K562 (cell line): ENCODE measurements around the gene TARBP2. TPM values are rescaled to one million over a fixed set of nuclear protein-coding genes. Genes with fewer than 3 reads are reported as not detected.

Experiments
- CREM ChIP-seq: IDR thresholded peaks from 2 replicates; pipeline ENCODE4 v1.6.1; 2014; ENCODE audit warnings: antibody characterized with exemption, low read depth
- DMBX1 ChIP-seq: fragments of 250-450 bp; sonication (Bioruptor Pico); IDR thresholded peaks from 2 replicates; pipeline ENCODE4 v1.8.0; 2022; ENCODE audit warnings: inconsistent platforms, mild to moderate bottlenecking, moderate library complexity, borderline replicate concordance
- HNRNPK ChIP-seq: fragments of 200-400 bp; formaldehyde crosslinking; IDR thresholded peaks from one replicate; pipeline ENCODE4 v1.6.1; 2018; ENCODE audit warnings: mild to moderate bottlenecking, low read depth, low read length; ENCODE audit not compliant: poor library complexity, severe bottlenecking
- KLF10 ChIP-seq: fragments of 250-450 bp; sonication (Bioruptor Pico); IDR thresholded peaks from 2 replicates; pipeline ENCODE4 v1.6.1; 2021; ENCODE audit warnings: matching md5 sums
- NFATC3 ChIP-seq: fragments of 450-650 bp; IDR thresholded peaks from 2 replicates; pipeline ENCODE4 v1.6.1; 2017; ENCODE audit warnings: mild to moderate bottlenecking
- NFRKB ChIP-seq: fragments of 450-650 bp; IDR thresholded peaks from 2 replicates; pipeline ENCODE4 v1.6.1; 2016; ENCODE audit warnings: low read depth
- SIX5 ChIP-seq, 2 experiments: IDR thresholded peaks; 2 replicates each; pipeline ENCODE4 v1.6.1; 2011; ENCODE audit warnings: low read length in 2 of 2, borderline replicate concordance in 1 of 2, low read depth in 1 of 2, mild to moderate bottlenecking in 1 of 2, moderate library complexity in 1 of 2; ENCODE audit not compliant: insufficient read depth in 1 of 2
- SMC3 ChIP-seq: conservative IDR thresholded peaks from 2 replicates; pipeline ENCODE4 v1.6.1; 2011; ENCODE audit warnings: low read depth, low read length, improper control_type of control experiment; ENCODE audit not compliant: insufficient read depth
- TAL1 ChIP-seq: fragments of 450-650 bp; IDR thresholded peaks from 2 replicates; pipeline ENCODE4 v1.6.1; 2016; ENCODE audit warnings: mild to moderate bottlenecking
- TSC22D4 ChIP-seq: fragments of 450-650 bp; IDR thresholded peaks from 2 replicates; pipeline ENCODE4 v1.6.1; 2016; ENCODE audit warnings: missing genetic modification characterization, missing biosample characterization, control low read depth
- ZBTB1 ChIP-seq: sonication (generic); formaldehyde crosslinking; IDR thresholded peaks from 2 replicates; pipeline ENCODE4 v1.8.1; 2023; ENCODE audit warnings: missing genetic modification reagents, low read depth, mild to moderate bottlenecking, borderline replicate concordance
- ZNF174 ChIP-seq: fragments of 250-450 bp; sonication (Bioruptor Pico); IDR thresholded peaks from 2 replicates; pipeline ENCODE4 v1.4.0; 2020; ENCODE audit warnings: mild to moderate bottlenecking
- ZNF232 ChIP-seq: sonication (generic); formaldehyde crosslinking; IDR thresholded peaks from 2 replicates; pipeline ENCODE4 v1.8.0; 2022; ENCODE audit warnings: mild to moderate bottlenecking, missing genetic modification reagents
- ZNF57 ChIP-seq: fragments of 450-650 bp; formaldehyde crosslinking; IDR thresholded peaks from 2 replicates; pipeline ENCODE4 v1.4.0; 2020; ENCODE audit warnings: mild to moderate bottlenecking, moderate library complexity
- ZNF589 ChIP-seq: fragments of 200-800 bp; sonication (Bioruptor generic); IDR thresholded peaks from 2 replicates; pipeline ENCODE4 v1.6.1; 2016; ENCODE audit warnings: low read depth, missing genetic modification characterization, missing compliant biosample characterization
- ZNF699 ChIP-seq: fragments of 250-450 bp; sonication (Bioruptor Pico); IDR thresholded peaks from 2 replicates; pipeline ENCODE4 v1.8.0; 2021; ENCODE audit warnings: mild to moderate bottlenecking, moderate library complexity; ENCODE audit not compliant: insufficient replicate concordance
- ZNF764 ChIP-seq: fragments of 250-450 bp; sonication (Bioruptor Pico); IDR thresholded peaks from 2 replicates; pipeline ENCODE4 v1.4.0; 2020; ENCODE audit warnings: low read depth, mild to moderate bottlenecking, moderate library complexity
- ZNF778 ChIP-seq: fragments of 450-650 bp; formaldehyde crosslinking; IDR thresholded peaks from 2 replicates; pipeline ENCODE4 v1.4.0; 2020; ENCODE audit warnings: mild to moderate bottlenecking, moderate library complexity
- polyA plus RNA-seq, 8 experiments: library from polyadenylated mRNA; depleted of rRNA in 4 of 8; stranded (reverse) in 5 of 8; unstranded in 3 of 8; fragments of >200 nt; fragmentation: Nextera tagmentation in 2 of 8; fragmentation: Illumina TruSeq in 1 of 8; extraction: Ambion mirVana in 2 of 8; extraction: Trizol in 1 of 8; gene quantifications; 2 replicates each; pipeline versions ENCODE4 v1.2.1 to v1.2.3, GENCODE V29; 2011 to 2014; ENCODE audit warnings: inconsistent platforms in 1 of 8, missing spikeins in 1 of 8
- total RNA-seq, 7 experiments: library from RNA; depleted of rRNA in 6 of 7; stranded (reverse); fragments of >200 nt in 6 of 7; fragmentation: Illumina TruSeq in 2 of 7; extraction: Trizol in 2 of 7; gene quantifications; 2 replicates each; pipeline versions ENCODE4 v1.2.1 to v1.2.3, GENCODE V29; 2011 to 2021; ENCODE audit warnings: low replicate concordance in 1 of 7
- TF ChIP-seq, protein P1 (sequence below): fragments of 450-650 bp; formaldehyde crosslinking; IDR thresholded peaks from 2 replicates; pipeline ENCODE4 v1.4.0; 2022; ENCODE audit warnings: mild to moderate bottlenecking, moderate library complexity
- TF ChIP-seq, protein P2 (sequence below): fragments of 450-650 bp; IDR thresholded peaks from 2 replicates; pipeline ENCODE4 v1.6.1; 2014; ENCODE audit warnings: low read depth, mild to moderate bottlenecking, moderate library complexity, borderline replicate concordance
- TF ChIP-seq, protein P3 (sequence below): fragments of 250-450 bp; sonication (Bioruptor Pico); IDR thresholded peaks from 2 replicates; pipeline ENCODE4 v1.5.0; 2021; ENCODE audit warnings: mild to moderate bottlenecking, borderline replicate concordance
- TF ChIP-seq, protein P4 (sequence below): IDR thresholded peaks from 2 replicates; pipeline ENCODE4 v1.6.1; 2011; ENCODE audit not compliant: insufficient read length; ENCODE audit errors: extremely low read depth
- TF ChIP-seq, protein P5 (sequence below): fragments of 250-450 bp; sonication (Bioruptor Pico); IDR thresholded peaks from 2 replicates; pipeline ENCODE4 v1.5.0; 2021

TARBP2 gene
- total and polyA plus RNA-seq, 9 of the 15 experiments (the other 6 are each of a cell fraction or from before 2014, with no cell fraction given), result 5.6 to 69.0 (median 44.6) TPM

DNA sequence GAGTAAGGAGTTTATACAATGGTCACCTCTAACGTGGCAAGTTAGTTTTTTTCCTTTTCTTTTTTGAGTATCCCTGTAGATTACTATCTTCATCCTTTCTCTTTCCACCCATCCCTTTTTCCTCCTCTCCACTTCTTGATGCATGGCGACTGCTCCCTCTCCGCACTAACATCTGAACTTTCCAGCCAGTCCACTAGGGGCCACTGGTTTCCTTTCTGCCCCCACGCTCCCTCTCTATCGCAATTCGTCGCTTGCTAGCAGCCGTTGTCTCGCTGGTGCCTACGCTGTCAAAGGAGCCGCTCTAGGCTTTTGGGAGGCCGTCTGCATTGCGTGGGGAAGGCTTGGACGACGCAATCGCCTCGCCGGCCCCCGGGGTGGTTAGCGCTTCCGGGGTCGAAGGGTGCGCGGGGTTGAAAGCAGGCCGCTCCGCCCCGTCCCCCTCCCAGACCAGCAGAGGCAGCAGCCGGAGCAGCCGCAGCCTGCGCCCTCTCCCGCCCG, 49.4 kb upstream of the TARBP2 start, which contains the start of gene PCBP2 (continued):
- TF ChIP-seq NFATC3 (no peak), ZNF57 (CRISPR knock-in tag) (no peak), ZNF699 (no peak), DMBX1 (no peak), SMC3 (0 out of 2 replicates have a peak, but pooled peaks have one; percentile 54), ZNF764 (no peak), ZNF778 (no peak), ZBTB1 (CRISPR knock-in tag) (no peak), KLF10 (CRISPR knock-in tag) (no peak), CREM (peak; percentile 98), ZNF232 (CRISPR knock-in tag) (no peak), TSC22D4 (tag) (no peak), SIX5 (IDR thresholded peaks at IDR 0.05; ENCODE audit: borderline replicate concordance in 1 of 2, insufficient read depth in 1 of 2, low read depth in 1 of 2, low read length in 2 of 2) (peak; percentile 49 to 58; a peak in 3 of 4 replicates), HNRNPK (no peak), TAL1 (peak; percentile 23), ZNF174 (CRISPR knock-in tag) (no peak), NFRKB (peak; percentile 62), ZNF589 (CRISPR knock-in tag) (no peak)
- TF ChIP-seq, protein P1, sequence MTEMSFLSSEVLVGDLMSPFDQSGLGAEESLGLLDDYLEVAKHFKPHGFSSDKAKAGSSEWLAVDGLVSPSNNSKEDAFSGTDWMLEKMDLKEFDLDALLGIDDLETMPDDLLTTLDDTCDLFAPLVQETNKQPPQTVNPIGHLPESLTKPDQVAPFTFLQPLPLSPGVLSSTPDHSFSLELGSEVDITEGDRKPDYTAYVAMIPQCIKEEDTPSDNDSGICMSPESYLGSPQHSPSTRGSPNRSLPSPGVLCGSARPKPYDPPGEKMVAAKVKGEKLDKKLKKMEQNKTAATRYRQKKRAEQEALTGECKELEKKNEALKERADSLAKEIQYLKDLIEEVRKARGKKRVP (CRISPR knock-in tag), result peak; percentile 83
- TF ChIP-seq, protein P2, sequence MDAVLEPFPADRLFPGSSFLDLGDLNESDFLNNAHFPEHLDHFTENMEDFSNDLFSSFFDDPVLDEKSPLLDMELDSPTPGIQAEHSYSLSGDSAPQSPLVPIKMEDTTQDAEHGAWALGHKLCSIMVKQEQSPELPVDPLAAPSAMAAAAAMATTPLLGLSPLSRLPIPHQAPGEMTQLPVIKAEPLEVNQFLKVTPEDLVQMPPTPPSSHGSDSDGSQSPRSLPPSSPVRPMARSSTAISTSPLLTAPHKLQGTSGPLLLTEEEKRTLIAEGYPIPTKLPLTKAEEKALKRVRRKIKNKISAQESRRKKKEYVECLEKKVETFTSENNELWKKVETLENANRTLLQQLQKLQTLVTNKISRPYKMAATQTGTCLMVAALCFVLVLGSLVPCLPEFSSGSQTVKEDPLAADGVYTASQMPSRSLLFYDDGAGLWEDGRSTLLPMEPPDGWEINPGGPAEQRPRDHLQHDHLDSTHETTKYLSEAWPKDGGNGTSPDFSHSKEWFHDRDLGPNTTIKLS, result peak; percentile 97
- TF ChIP-seq, protein P3, sequence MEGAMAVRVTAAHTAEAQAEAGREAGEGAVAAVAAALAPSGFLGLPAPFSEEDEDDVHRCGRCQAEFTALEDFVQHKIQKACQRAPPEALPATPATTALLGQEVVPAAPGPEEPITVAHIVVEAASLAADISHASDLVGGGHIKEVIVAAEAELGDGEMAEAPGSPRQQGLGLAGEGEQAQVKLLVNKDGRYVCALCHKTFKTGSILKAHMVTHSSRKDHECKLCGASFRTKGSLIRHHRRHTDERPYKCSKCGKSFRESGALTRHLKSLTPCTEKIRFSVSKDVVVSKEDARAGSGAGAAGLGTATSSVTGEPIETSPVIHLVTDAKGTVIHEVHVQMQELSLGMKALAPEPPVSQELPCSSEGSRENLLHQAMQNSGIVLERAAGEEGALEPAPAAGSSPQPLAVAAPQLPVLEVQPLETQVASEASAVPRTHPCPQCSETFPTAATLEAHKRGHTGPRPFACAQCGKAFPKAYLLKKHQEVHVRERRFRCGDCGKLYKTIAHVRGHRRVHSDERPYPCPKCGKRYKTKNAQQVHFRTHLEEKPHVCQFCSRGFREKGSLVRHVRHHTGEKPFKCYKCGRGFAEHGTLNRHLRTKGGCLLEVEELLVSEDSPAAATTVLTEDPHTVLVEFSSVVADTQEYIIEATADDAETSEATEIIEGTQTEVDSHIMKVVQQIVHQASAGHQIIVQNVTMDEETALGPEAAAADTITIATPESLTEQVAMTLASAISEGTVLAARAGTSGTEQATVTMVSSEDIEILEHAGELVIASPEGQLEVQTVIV (CRISPR knock-in tag), result no peak
- TF ChIP-seq, protein P4, sequence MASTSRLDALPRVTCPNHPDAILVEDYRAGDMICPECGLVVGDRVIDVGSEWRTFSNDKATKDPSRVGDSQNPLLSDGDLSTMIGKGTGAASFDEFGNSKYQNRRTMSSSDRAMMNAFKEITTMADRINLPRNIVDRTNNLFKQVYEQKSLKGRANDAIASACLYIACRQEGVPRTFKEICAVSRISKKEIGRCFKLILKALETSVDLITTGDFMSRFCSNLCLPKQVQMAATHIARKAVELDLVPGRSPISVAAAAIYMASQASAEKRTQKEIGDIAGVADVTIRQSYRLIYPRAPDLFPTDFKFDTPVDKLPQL, result peak; percentile 47
- TF ChIP-seq, protein P5, sequence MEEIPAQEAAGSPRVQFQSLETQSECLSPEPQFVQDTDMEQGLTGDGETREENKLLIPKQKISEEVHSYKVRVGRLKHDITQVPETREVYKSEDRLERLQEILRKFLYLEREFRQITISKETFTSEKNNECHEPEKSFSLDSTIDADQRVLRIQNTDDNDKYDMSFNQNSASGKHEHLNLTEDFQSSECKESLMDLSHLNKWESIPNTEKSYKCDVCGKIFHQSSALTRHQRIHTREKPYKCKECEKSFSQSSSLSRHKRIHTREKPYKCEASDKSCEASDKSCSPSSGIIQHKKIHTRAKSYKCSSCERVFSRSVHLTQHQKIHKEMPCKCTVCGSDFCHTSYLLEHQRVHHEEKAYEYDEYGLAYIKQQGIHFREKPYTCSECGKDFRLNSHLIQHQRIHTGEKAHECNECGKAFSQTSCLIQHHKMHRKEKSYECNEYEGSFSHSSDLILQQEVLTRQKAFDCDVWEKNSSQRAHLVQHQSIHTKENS (CRISPR knock-in tag), result no peak
